Subcutaneous adipose tissue (tissue), 4 donors: Measurements from ENCODE around the gene RHOD. TPM values are rescaled to one million over a fixed set of nuclear protein-coding genes. Genes with fewer than 3 reads are reported as not detected.

ENCODE experiments used
- CTCF ChIP-seq: fragments of 450-650 bp; IDR thresholded peaks from one replicate; pipeline ENCODE4 v1.5.1; 2016; ENCODE audit warnings: low read depth, mild to moderate bottlenecking, control low read depth, antibody characterized with exemption, moderate library complexity
- total RNA-seq, 4 donors: library from RNA; depleted of rRNA; stranded (reverse); fragments of >200 nt; gene quantifications; one replicate each; pipeline ENCODE4 v1.1.0, GENCODE V29; 2016

Gene RHOD
- total RNA-seq, 4 donors from 2014 or later, result 8.6 to 21.4 (median 13.9) TPM

GRCh38 chr11:67118181-67118766 lies 61.6 kb downstream of the RHOD start:
- no peak for TF ChIP-seq CTCF

- TF ChIP-seq CTCF, result no peak
Observed at GRCh38 chr11:67118801-67119584, 62.3 kb downstream of the RHOD start, which contains the start of gene KDM2A. Gene KDM2A (plus strand): TSS chr11:67119263. CDS start chr11:67121317, 2,054 bp downstream.

GRCh38 chr11:67119585-67120391 lies 63.1 kb downstream of the RHOD start:
- TF ChIP-seq CTCF, result no peak

- no peak for TF ChIP-seq CTCF
Observed at GRCh38 chr11:67120456-67120855, 63.8 kb downstream of the RHOD start.

- TF ChIP-seq CTCF, result no peak
Observed at GRCh38 chr11:67120881-67121710, 64.4 kb downstream of the RHOD start.

Other genes starting within 250 kb of the RHOD start
- gene RCE1, start 213.4 kb upstream of the RHOD start, total RNA-seq, result 10 to 100 TPM in 3 of 4 donors, 1 to 10 TPM in 1; 8.8 to 13.4 (median 11.7) TPM
- 10 to 100 TPM in 2 of 4 donors, 1 to 10 TPM in 2; 6.8 to 21.5 (median 9.8) TPM for gene LRFN4, start 199.8 kb upstream of the RHOD start, total RNA-seq
- gene PC, start 98.5 kb upstream of the RHOD start, total RNA-seq, result 100 to 1,000 TPM; 154 to 535 (median 195) TPM
- gene C11orf86, start 81.5 kb upstream of the RHOD start, total RNA-seq, result not detected
- under 1 TPM; 0.16 to 0.44 (median 0.36) TPM for gene SYT12, start 33.7 kb upstream of the RHOD start, total RNA-seq
- gene KDM2A, start 62.4 kb downstream of the RHOD start, total RNA-seq, result 100 to 1,000 TPM in 1 of 4 donors, 10 to 100 TPM in 3; 52.2 to 104 (median 75.7) TPM
- 10 to 100 TPM; 39.8 to 72.5 (median 47.8) TPM for gene GRK2, start 209.6 kb downstream of the RHOD start, total RNA-seq
- gene ANKRD13D, start 232.5 kb downstream of the RHOD start, total RNA-seq, result 10 to 100 TPM; 12.4 to 43.7 (median 31.4) TPM
- gene SSH3, start 246.7 kb downstream of the RHOD start, total RNA-seq, result 10 to 100 TPM; 11.9 to 43.2 (median 37.2) TPM